HG03097 (cell line): ENCODE results near the gene GPR176.

Source experiments
- ATAC-seq: cut with Tn5 transposase; IDR thresholded peaks from one replicate; pipeline ENCODE4 v1.9.1; 2021; ENCODE audit not compliant: unreplicated experiment, low FRiP score

Gene GPR176

GRCh38 chr15:39864116-39864515, 56.0 kb downstream of the GPR176 start:
- ATAC-seq: no peak

- no peak for ATAC-seq
Measured at GRCh38 chr15:39860871-39861270, 59.2 kb downstream of the GPR176 start.

GRCh38 chr15:39860200-39860599, 59.9 kb downstream of the GPR176 start:
- ATAC-seq: no peak

GRCh38 chr15:39859636-39860035, 60.4 kb downstream of the GPR176 start:
- ATAC-seq: no peak

GRCh38 chr15:39857132-39857531, 62.9 kb downstream of the GPR176 start:
- no peak for ATAC-seq

- no peak for ATAC-seq
Measured at GRCh38 chr15:39856357-39856756, 63.7 kb downstream of the GPR176 start.

GRCh38 chr15:39855400-39855799, 64.7 kb downstream of the GPR176 start:
- no peak for ATAC-seq

- no peak for ATAC-seq
Measured at GRCh38 chr15:39854161-39854560, 65.9 kb downstream of the GPR176 start.

GRCh38 chr15:39852250-39852649, 67.8 kb downstream of the GPR176 start:
- no peak for ATAC-seq

GRCh38 chr15:39851500-39852092, 68.5 kb downstream of the GPR176 start:
- ATAC-seq: no peak

GRCh38 chr15:39850436-39850835, 69.6 kb downstream of the GPR176 start:
- ATAC-seq: no peak

- ATAC-seq: no peak
Measured at GRCh38 chr15:39846108-39846507, 74.0 kb downstream of the GPR176 start.

- ATAC-seq: no peak
Measured at GRCh38 chr15:39845582-39845981, 74.5 kb downstream of the GPR176 start.

- no peak for ATAC-seq
Measured at GRCh38 chr15:39843565-39843964, 76.5 kb downstream of the GPR176 start.

GRCh38 chr15:39837454-39837853, 82.6 kb downstream of the GPR176 start:
- no peak for ATAC-seq

- ATAC-seq: no peak
Measured at GRCh38 chr15:39835550-39835949, 84.5 kb downstream of the GPR176 start.

- ATAC-seq: no peak
Measured at GRCh38 chr15:39834256-39834655, 85.8 kb downstream of the GPR176 start.

GRCh38 chr15:39833515-39833981, 86.5 kb downstream of the GPR176 start:
- no peak for ATAC-seq

- no peak for ATAC-seq
Measured at GRCh38 chr15:39830166-39830565, 89.9 kb downstream of the GPR176 start.

GRCh38 chr15:39828374-39828931, 91.6 kb downstream of the GPR176 start:
- ATAC-seq: no peak

- ATAC-seq: no peak
Measured at GRCh38 chr15:39826975-39827374, 93.1 kb downstream of the GPR176 start.

GRCh38 chr15:39823634-39824033, 96.4 kb downstream of the GPR176 start:
- no peak for ATAC-seq
